Muscle of back (tissue), 11 donors: ENCODE data around the gene COA1. TPM values are rescaled to one million over a fixed set of nuclear protein-coding genes. Genes with fewer than 3 reads are reported as not detected.
"Not testable (repeated sequence)": the region's sequence is repeated elsewhere in the genome, so short reads cannot be mapped to it uniquely, and the experiment has no call there.

Source experiments
- DNase-seq, 3 donors: peaks; one replicate each; pipeline versions ENCODE4 v3.0.0 to v3.0.0-alpha.2; 2013
- polyA plus RNA-seq, 10 donors: library from polyadenylated mRNA; unstranded; fragments of 120-200 nt; gene quantifications; one replicate each; pipeline ENCODE4 v1.2.1, GENCODE V29; 2013; ENCODE audit not compliant: insufficient read length in 10 of 10

Gene COA1
- polyA plus RNA-seq, 10 donors, result 35.2 to 45.4 (median 40.7) TPM

GRCh38 chr7:43692582-43693373, 36.5 kb downstream of the COA1 start:
- peak in 1 of 3 donors; percentile 7 for DNase-seq

GRCh38 chr7:43691611-43692010, 37.7 kb downstream of the COA1 start:
- DNase-seq, result no peak

DNA sequence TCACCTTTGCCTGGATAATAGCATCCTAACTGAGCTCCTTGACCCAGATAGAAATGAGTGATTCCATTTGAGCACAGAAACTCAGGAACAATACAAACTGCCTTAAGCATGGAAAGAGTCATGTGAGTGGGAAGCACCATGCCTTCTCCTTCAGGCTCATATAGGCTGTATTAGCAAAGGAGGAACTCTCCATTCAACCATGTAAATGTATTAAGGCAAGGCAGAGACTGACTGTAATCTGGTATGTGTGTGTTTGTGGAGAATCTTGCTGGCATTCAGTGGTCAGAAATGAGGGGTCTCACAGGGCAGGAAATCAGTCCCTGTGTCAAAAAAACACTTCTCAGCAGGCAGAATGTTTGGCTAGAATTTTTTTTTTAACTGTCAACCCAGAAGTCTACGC, 40.2 kb downstream of the COA1 start:
- DNase-seq, result no peak

DNA sequence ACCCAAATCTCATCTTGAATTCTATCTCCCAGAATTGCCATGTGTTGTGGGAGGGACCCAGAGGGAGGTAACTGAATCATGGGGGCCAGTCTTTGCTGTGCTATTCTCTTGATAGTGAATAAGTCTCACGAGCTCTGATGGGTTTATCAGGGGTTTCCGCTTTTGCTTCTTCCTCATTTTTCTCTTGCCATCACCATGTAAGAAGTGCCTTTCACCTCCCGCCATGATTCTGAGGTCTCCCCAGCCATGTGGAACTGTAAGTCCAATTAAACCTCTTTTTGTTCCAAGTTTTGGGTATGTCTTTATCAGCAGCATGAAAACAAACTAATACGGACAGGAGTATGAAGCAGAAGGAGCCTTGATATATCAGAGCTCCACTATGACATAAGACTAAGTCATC, 41.5 kb downstream of the COA1 start:
- not testable (repeated sequence) for DNase-seq

- DNase-seq, result no peak
These were observed 42.3 kb downstream of the COA1 start for GRCh38 chr7:43686991-43687390.

DNA sequence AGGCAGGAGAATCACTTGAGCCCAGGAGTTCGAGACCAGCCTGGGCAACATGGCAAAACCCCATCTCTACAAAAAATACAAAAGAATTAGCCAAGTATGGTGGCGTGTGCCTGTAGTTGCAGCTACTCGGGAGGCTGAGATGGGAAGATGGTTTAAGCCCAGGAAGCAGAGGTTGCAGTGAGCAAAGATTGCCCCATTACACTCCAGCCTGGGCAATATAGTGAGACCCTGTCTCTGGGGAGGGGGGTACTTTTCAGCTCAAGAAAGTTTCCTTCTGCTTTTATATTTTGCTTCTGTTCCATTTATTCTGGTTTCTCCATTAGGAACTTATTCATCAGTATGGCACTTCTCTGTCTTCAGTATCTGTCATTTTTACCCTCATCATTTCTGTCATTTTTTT, 48.6 kb downstream of the COA1 start:
- no peak for DNase-seq

GRCh38 chr7:43679210-43680068, 49.9 kb downstream of the COA1 start:
- no peak for DNase-seq

- DNase-seq, result no peak
These were observed 51.0 kb downstream of the COA1 start for GRCh38 chr7:43678315-43678714.

DNA sequence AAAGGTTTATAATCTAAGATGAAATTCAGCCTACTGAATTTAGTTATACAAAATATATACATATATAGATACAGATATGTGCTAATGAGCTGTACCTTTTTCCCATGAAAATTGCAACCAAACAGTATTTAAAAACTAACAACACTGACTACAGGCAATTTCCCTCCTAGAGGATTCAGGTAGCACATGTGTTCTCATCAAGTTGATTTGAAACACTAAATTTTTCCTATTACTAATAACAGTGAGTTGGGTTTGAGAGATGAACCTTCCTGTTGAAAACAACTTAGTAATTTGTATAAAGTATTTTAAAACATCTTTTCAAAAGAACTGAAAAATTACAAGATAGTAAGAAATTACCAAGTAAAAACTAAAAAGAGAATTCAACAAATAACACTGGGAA, 51.5 kb downstream of the COA1 start:
- no peak for DNase-seq

DNA sequence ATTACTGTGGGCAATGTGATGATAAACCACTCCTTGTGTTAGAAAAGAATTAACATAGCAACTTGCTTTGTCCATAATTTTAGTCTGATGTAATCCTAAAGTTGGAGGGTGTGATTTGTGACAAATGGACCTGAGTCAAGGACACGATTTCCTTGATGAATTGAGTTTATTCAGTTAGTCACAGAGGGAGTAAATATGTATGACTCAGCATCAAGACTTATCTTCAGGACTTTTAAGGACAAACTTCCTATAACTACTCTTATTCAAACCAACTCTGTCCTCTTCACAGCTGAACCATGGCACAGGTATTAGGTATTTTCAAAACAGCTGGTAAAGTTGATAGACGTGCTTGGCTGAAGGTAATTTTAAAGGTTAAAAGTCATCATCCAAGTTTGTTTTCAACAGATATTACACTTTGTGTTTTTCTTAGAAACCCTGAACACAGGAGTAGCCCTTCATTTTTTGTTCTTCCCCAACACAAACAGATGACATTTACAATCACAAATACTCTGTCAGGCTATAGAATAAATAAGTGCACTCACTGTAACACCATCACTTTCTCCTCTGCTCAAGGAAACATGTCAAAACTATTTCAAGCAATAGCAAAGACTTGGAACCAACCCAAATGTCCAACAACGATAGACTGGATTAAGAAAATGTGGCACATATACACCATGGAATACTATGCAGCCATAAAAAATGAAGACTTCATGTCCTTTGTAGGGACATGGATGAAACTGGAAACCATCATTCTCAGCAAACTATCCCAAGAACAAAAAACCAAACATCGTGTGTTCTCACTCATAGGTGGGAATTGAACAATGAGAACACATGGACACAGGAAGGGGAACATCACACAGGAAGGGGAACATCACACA, 54.5 kb downstream of the COA1 start:
- DNase-seq, result peak in 1 of 3 donors; percentile 88

DNA sequence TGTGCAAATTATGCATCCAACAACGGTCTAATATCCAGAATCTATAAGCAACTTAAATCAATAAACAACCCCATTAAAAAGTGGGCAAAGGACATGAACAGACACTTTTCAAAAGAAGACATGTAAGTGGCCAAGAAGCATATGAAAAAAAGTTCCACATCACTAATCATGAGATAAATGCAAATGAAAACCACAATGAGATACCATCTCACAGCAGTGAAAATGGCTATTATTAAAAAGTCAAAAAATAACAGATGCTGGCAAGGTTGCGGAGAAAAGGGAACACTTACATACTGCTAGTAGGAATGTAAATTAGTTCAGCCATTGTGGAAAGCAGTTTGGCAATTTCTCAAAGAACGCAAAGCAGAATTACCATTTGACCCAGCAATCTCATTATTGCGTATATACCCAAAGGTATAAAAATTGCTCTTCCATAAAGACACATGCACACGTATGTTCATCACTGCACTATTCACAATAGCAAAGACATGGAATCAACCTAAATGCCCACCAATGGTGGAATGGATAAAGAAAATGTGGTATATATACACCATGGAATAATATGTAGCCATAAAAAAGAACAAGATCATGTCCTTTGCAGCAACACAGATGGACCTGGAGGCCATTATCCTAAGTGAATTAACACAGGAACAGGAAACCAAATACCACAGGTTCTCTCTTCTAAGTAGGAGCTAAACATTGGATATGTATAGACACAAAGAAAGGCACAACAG, 55.9 kb downstream of the COA1 start:
- not testable (repeated sequence) for DNase-seq

DNA sequence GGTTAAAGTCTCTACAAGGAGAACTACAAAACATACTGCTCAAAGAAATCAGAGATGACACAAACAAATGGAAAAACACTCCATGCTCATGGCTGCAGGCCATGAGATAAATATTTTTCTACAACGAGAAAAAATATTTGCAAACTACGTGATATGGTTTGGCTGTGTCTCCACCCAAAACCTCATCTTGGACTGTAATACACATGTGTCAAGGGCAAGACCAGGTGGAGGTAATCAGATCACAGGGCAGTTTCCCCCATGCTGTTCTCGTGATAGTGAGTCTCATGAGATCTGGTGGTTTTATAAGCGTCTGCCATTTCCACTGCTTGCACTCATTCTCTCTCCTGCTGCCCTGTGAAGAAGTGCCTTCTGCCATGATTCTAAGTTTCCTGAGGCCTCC, 57.8 kb downstream of the COA1 start:
- no peak for DNase-seq

GRCh38 chr7:43669286-43670081, 59.8 kb downstream of the COA1 start:
- no peak for DNase-seq

GRCh38 chr7:43668035-43668434, 61.3 kb downstream of the COA1 start:
- no peak for DNase-seq

DNA sequence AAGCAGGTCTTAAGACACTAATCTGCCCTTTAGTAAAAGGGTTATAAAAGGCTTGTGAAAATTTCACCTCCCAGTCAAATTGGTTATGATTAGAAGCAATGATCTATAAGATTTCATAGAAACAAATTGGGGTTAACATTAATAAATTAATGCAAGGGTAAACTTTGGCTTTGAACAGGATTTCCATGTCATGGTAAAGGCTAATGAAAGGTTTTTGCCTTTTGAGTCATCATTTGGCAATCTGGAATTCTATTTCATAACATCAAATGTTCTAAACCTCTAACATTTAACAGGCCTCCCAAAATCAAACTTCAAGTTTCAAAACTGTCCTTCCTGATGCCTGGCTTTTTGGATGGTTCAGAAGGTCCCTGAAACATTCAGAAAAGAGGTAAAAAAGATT, 62.4 kb downstream of the COA1 start:
- DNase-seq, result no peak

DNA sequence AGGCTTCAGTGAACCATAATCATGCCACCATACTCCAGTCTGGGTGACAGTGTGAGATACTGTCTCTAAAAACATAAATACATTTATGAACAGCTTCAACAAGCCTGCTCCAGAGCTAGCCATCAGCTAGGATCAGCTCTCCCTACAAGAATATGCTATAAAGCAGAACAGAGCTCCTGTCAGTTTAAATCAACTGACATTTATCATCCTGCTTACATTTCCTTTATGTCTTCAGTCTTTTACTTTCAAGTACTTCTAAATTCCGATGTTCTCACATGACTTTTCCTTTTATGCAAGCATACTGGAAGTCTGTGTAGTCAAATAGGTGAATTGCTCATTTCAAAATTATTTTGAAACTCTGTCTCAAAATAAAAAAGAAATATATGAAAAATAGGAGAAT, 64.6 kb downstream of the COA1 start:
- DNase-seq, result no peak

GRCh38 chr7:43660141-43660540, 69.2 kb downstream of the COA1 start:
- DNase-seq, result no peak

- DNase-seq, result no peak
These were observed 69.8 kb downstream of the COA1 start for GRCh38 chr7:43659549-43659896.

GRCh38 chr7:43658718-43659548, 70.4 kb downstream of the COA1 start:
- peak in 1 of 3 donors; percentile 80 for DNase-seq

DNA sequence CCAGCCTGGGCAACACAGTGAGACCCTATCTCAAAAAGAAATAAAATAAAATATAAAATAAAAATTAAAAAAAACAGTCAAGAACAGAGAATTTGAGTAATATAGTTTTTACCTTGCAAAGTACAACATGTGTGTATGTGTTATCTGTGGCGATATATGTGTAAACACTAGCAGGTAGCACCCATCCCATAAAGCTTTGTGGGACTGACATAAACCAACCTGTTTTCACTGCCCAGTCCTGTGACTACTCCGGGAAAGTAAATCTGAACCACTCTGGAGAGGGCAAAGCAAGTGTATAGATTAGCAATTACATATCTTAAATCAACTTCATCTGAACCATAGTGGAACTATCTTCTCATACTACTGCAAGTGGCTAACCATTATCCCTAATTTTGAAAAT, 72.3 kb downstream of the COA1 start:
- DNase-seq, result no peak
